ENCODE measurements around the gene ZNF266.

DNA sequence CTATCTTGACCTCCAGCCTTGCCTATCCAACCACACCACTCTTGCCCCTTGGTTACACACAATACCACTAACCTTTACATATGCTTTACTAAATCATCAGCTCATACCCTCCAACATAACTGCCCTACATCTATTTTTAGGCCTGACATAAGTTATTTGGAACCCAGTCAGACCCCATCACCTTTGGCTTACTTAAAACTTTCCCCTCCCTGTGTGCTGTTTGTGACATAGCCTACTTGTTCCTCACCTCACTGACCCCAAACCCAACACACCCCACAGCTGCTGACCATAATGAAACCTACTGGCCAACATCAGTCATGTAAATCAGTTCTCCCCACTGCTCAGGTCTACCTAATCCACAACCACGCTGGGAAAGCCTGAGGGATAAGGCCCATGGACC lies 4.9 kb downstream of the ZNF266 start:
- TF ChIP-seq POLR2A (IDR thresholded peaks at IDR 0.05; ENCODE audit: low read length): no peak
- no peak for TF ChIP-seq GATA1 (IDR thresholded peaks at IDR 0.05; ENCODE audit: low read depth, low read length)
